Stimulated activated naive CD4-positive, alpha-beta T cell treated with Interleukin-2 at 50 U/mL for 16 hours (primary cell): ENCODE results near the gene GRIP2.

Experiments
- DNase-seq: peaks from one replicate; lab custom pipeline; 2025; lab: John Stamatoyannopoulos, UW

The GRIP2 gene

GRCh38 chr3:14466179-14466903 lies 73.8 kb downstream of the GRIP2 start:
- DNase-seq, result no peak

DNA sequence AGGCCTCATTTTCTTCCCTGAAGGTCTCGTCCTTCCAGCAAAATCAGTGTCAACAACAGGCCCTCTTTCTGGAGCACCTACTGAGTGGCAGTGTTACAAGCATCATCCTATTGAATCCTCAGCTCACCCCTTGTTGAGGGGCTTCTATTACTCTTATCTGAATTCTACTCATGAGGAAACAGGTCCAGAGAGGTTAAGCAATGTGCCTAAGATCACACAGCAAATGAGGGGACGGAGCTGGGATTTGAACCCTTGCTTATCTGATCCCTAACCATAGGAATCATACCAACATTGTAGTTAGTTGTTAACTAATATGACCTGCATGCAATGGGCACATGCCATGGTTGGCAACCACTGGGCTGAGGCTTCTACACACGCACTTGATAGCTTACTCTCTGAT lies 74.7 kb downstream of the GRIP2 start:
- no peak for DNase-seq

GRCh38 chr3:14464521-14464920 lies 75.6 kb downstream of the GRIP2 start:
- DNase-seq, result no peak

GRCh38 chr3:14464141-14464465 lies 76.0 kb downstream of the GRIP2 start:
- DNase-seq, result no peak

DNA sequence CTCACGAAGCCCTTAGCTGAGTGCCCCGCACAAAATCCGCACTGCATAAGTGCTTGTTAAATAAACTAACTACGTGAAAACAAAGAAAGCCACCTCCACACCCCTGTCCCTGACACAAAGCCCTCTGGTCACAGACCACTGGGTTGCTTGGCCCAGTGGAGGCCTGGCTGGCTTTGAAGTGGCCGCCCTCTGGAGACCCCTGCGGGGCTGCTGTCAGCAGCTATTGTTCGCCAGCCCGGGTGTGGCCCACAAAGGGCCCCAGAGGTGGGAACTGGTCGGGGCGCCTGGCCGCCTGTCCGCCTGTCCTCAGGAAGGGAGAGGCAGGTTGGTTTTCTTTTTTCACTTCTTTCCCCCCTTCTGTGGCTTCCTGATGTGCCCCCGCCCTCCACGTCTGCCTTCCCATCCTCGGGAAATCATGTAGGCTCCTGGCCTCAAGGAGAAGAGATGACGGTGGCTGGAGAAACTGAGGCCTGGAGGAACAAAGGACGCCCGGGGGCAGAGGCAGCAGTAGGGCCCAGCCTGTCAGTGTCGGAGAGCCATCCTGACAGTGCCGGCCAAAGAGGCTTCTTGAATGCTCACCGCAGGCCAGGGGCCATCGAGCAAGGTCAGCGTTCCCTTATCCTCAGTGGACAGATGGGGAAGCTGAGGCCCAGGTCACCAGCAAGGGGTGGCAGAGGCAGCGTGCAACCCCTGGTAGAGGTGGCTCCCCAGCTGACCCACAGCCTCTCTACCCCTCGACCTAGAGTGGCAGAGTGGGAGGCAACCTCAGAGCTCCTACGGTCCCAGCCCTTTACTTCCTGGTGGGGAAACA lies 76.6 kb downstream of the GRIP2 start:
- DNase-seq, result no peak

DNA sequence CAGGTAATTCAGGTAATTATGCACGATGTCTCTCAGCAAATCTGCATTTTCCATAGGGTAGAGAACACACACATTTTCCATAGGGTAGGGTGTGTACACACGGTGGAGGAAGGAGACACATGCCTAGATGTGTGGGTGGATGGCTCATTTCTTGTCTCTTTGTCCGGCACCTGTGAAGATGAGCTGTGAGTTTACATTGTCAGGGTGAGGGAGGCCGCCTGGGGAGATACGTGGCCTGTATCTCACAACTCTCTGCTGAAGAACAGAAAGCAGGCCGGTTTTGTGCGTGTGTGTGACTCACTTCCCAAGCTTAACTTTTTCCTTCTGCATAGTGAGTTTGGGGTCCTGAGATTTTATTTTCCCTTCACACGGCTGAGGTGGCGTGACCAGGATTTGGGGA lies 77.4 kb downstream of the GRIP2 start:
- no peak for DNase-seq

- DNase-seq, result peak; percentile 17
Measured at GRCh38 chr3:14461748-14462324, 78.3 kb downstream of the GRIP2 start.

DNA sequence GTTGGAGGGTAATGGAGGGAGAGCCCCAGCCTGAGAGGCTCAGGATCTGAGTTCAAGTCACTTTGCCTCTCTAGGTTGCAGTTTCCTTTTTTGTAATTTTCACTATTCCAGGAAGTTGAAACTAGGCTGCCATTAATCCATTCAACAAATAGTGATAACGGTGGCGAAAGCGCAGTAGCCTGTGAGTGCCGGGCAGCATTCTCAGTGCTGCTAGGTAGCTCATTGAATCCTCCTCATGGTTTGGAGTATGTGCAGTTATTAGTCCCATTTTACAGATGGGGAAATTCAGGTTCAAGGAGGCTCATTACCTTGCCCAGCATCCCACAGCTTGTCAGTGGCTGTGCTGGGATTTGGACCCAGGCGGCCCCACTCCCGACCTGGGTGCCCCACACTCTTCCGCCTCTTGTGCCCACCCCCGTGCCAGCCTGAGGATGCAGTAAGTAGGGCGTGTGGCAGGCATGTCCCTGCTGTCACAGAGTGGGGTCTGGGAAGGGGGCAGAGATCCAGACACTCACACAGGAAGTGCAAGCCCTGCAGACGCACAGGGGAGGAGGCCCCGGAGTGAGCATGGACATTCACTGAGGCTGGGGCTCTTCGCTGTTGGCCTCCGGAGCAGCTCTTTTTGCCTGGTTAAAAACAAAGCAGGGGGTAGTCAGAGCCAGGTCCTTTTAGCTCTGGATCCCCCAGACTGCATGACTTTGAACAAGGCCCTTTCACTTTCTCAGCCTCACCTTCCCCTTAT lies 79.0 kb downstream of the GRIP2 start:
- no peak for DNase-seq

DNA sequence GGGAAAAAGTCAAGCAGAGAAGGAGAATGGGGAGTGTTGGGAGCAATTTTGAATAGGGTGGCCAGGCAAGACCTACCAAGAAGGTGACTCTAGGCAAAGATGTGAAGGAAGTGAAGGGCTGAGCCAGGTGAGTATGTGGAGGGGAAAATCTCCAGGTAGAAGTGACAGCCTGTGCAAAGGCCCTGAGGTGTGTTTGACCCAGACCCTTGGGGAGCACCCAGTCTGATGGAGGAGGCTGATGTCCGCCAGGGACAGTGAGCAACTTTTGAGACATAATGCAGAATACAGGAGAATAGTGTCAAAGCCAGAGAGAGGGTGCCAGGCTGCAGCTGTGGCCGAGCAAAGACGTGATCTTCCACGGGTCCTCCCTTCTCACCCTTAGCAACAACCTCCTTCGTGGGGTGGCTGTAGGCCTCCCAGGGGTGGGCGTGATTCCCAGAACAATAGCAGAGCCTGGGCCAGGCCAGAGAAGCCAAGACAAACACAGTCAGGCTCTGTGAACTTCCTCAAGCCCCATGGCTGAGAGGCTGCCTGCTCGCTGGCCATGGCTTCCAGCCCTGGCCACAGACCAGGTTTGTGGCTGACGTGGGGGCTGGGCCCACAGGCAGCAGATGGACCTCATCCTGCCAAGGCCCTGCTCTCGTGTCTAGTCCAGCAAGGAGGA lies 79.7 kb downstream of the GRIP2 start:
- no peak for DNase-seq

DNA sequence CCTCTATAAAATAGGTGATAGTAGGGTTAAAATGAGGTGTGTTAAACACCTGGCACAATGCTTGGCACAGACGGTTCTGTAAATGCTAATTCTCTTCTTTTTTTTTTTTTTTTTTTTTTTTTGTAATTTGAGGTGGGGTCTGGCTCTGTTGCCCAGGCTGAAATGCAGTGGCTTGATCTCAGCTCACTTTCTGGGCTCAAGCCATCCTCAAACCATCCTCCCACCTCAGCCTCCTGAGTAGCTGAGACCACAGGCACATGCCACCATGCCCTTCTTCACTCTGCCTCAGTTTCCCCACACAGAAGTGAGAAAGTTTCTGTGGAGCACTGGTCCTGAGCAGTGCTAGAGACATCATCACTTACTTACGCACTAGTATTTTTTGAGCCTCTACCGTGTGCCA lies 80.4 kb downstream of the GRIP2 start:
- DNase-seq, result no peak

GRCh38 chr3:14459384-14459783 lies 80.8 kb downstream of the GRIP2 start:
- DNase-seq, result no peak

- peak; percentile 6 for DNase-seq
Measured at GRCh38 chr3:14458434-14459275, 81.5 kb downstream of the GRIP2 start.

GRCh38 chr3:14457999-14458398 lies 82.1 kb downstream of the GRIP2 start:
- no peak for DNase-seq

GRCh38 chr3:14457481-14457880 lies 82.7 kb downstream of the GRIP2 start:
- no peak for DNase-seq

GRCh38 chr3:14456794-14457193 lies 83.3 kb downstream of the GRIP2 start:
- DNase-seq, result no peak

DNA sequence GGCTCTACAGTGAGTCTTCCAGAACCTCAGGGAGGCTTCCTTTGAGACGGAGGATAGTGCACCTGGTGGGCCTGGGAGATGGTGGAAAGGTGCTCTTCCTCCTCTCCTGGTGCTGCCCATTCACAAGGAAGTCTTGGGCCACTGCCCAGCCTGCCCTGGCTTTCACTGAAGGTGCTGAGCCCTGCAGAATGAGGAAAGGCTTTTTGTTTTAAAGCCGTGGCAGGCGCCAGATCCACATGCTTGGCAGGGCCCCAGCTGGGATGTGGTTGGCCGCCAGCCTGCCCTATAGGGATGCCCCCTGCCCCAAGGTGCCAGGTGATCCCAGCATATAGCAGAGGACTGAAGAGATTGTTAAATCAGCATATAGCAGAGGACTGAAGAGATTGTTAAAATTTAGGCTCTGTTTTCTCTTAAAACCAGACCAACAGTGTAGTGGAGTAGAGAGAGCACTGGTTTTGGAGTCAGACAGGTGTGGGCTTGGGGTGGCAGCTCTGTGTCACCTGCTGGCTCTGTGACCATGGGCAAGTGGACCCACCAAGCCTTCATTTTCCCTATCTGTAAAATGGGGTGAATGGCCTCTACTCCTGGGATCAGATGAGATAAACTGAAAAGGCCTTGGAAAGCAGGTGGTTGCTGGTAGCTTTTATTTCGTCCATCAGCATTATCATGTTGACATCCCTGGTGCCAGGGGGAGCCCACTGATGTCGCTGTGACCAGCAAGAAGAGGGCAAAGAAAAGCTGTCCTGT lies 84.4 kb downstream of the GRIP2 start:
- DNase-seq, result no peak

DNA sequence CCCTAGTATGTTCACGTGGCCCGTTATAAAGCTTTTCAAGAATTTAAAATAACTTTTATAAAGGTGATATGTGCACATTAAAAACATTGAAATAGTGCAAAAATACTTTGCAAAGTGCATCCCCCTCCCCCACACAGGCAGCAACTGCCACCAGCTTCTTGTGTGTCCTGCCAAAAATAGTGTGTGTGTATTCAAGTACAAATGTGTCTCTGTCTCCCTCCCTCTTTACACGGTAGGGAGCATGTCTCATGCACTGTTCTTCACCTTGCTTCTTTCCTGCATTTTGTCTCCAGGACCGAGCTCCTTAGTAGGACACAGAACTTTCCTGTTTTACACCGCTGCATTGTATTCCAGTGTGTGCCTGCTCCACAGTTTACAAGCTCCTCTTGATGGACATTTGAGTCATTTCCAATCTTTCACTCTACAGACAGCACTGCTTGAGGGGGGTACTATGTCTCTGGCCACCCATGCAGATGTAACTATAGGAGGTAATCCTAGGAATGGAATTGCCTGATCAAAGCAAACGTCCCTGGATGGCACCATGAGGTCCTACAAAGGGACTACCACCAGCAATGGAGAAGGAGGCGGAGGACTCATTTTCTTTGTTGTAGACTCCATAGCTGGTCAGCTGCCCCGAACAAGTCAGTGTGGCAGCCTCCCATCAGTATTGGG lies 85.4 kb downstream of the GRIP2 start:
- DNase-seq, result no peak

GRCh38 chr3:14453876-14454638 lies 86.1 kb downstream of the GRIP2 start:
- DNase-seq, result no peak
